GM19099 (cell line): ENCODE results near the gene STARD8.

Experiments
- POLR2A ChIP-seq: IDR thresholded peaks from 3 replicates; pipeline ENCODE4 v1.6.1; 2011; ENCODE audit warnings: low read depth; ENCODE audit not compliant: insufficient read length; ENCODE audit errors: extremely low read depth

The STARD8 gene

GRCh38 chrX:68732906-68733493 is 85.5 kb downstream of the STARD8 start:
- TF ChIP-seq POLR2A = no peak

GRCh38 chrX:68735266-68735665 is 87.8 kb downstream of the STARD8 start:
- TF ChIP-seq POLR2A = no peak

GRCh38 chrX:68743754-68744153 is 96.3 kb downstream of the STARD8 start:
- no peak for TF ChIP-seq POLR2A

GRCh38 chrX:68746988-68747387 is 99.5 kb downstream of the STARD8 start:
- no peak for TF ChIP-seq POLR2A

GRCh38 chrX:68748030-68748429 is 100.6 kb downstream of the STARD8 start:
- no peak for TF ChIP-seq POLR2A

- no peak for TF ChIP-seq POLR2A
Measured at GRCh38 chrX:68749426-68749825, 102.0 kb downstream of the STARD8 start.

- no peak for TF ChIP-seq POLR2A
Measured at GRCh38 chrX:68750316-68750715, 102.8 kb downstream of the STARD8 start.

- no peak for TF ChIP-seq POLR2A
Measured at GRCh38 chrX:68751372-68751771, 103.9 kb downstream of the STARD8 start.

- TF ChIP-seq POLR2A = no peak
Measured at GRCh38 chrX:68753218-68753617, 105.8 kb downstream of the STARD8 start.

- no peak for TF ChIP-seq POLR2A
Measured at GRCh38 chrX:68754406-68754805, 106.9 kb downstream of the STARD8 start.

GRCh38 chrX:68755616-68756125 is 108.2 kb downstream of the STARD8 start:
- TF ChIP-seq POLR2A = no peak

GRCh38 chrX:68757331-68757730 is 109.9 kb downstream of the STARD8 start:
- TF ChIP-seq POLR2A = no peak

GRCh38 chrX:68757731-68758130 is 110.3 kb downstream of the STARD8 start:
- TF ChIP-seq POLR2A = no peak

- TF ChIP-seq POLR2A = no peak
Measured at GRCh38 chrX:68758671-68759070, 111.2 kb downstream of the STARD8 start.

- no peak for TF ChIP-seq POLR2A
Measured at GRCh38 chrX:68761086-68761485, 113.6 kb downstream of the STARD8 start.

GRCh38 chrX:68762766-68763165 is 115.3 kb downstream of the STARD8 start:
- no peak for TF ChIP-seq POLR2A

GRCh38 chrX:68763481-68763880 is 116.0 kb downstream of the STARD8 start:
- no peak for TF ChIP-seq POLR2A
